IMR-90 (cell line): ENCODE results near the gene SH3RF3. TPM values are rescaled to one million over a fixed set of nuclear protein-coding genes. Genes with fewer than 3 reads are reported as not detected.

Source experiments
- ATAC-seq: fragments of 200-7000 bp; cut with Tn5 transposase; 2 replicates; pipeline ENCODE4 v1.9.1; 2020; ENCODE audit warnings: low read depth, mild to moderate bottlenecking, moderate library complexity
- BruUV-seq: library from RNA; stranded (reverse); fragments of 400-500 nt; replicated peaks from 2 replicates; lab custom pipeline; 2021; lab: Mats Ljungman, UMichigan
- CTCF ChIA-PET: fragments of 300-600 bp; formaldehyde crosslinking; extraction: SDS; loops from one replicate; lab custom pipeline; 2021; ENCODE audit warnings: antibody characterized with exemption; lab: Yijun Ruan, JAX
- POLR2A ChIA-PET: fragments of 300-600 bp; sonication (Branson Sonifier 250); formaldehyde crosslinking; loops from one replicate; lab custom pipeline; 2022; ENCODE audit warnings: antibody characterized with exemption; ENCODE audit not compliant: unreplicated experiment; lab: Charles Lee
- DNase-seq: peaks from one replicate; pipeline ENCODE4 v3.0.0; 2013
- H2AFZ ChIP-seq: replicated peaks from 2 replicates; pipeline ENCODE3; 2013; ENCODE audit warnings: low read length, mild to moderate bottlenecking; ENCODE audit not compliant: poor library complexity
- H2AK5ac ChIP-seq: 2 replicates; pipeline ENCODE4 v1.6.1; 2013; ENCODE audit warnings: low read depth, low read length, inconsistent platforms
- H2AK9ac ChIP-seq: replicated peaks from 2 replicates; pipeline ENCODE3; 2013; ENCODE audit warnings: mild to moderate bottlenecking, low read depth, low read length, moderate library complexity; ENCODE audit not compliant: poor library complexity
- H2BK120ac ChIP-seq: 2 replicates; pipeline ENCODE4 v1.6.1; 2013; ENCODE audit warnings: low read depth, low read length, inconsistent platforms
- H2BK15ac ChIP-seq: 3 replicates; pipeline ENCODE4 v1.6.1; 2013; ENCODE audit warnings: low read depth, low read length, inconsistent platforms
- H2BK20ac ChIP-seq: 2 replicates; pipeline ENCODE4 v1.6.1; 2013; ENCODE audit warnings: low read depth, mild to moderate bottlenecking, inconsistent platforms, low read length, moderate library complexity
- H2BK5ac ChIP-seq: 2 replicates; pipeline ENCODE4 v1.6.1; 2013; ENCODE audit warnings: mild to moderate bottlenecking, low read depth, low read length, inconsistent platforms; ENCODE audit not compliant: poor library complexity, severe bottlenecking
- H3K14ac ChIP-seq: replicated peaks from 2 replicates; pipeline ENCODE4 v1.6.1; 2013; ENCODE audit warnings: low read depth, low read length, inconsistent platforms
- H3K18ac ChIP-seq: 2 replicates; pipeline ENCODE4 v1.6.1; 2013; ENCODE audit warnings: low read depth, low read length, control low read depth
- H3K23ac ChIP-seq: 2 replicates; pipeline ENCODE4 v1.6.1; 2013; ENCODE audit warnings: low read depth, low read length, inconsistent platforms
- H3K27ac ChIP-seq: 2 replicates; pipeline ENCODE4 v1.5.1; 2013; ENCODE audit warnings: mild to moderate bottlenecking, control low read depth, low read length; ENCODE audit not compliant: insufficient read depth
- H3K27me3 ChIP-seq: 2 replicates; pipeline ENCODE4 v1.6.1; 2013; ENCODE audit warnings: low read length; ENCODE audit not compliant: control insufficient read depth, insufficient read depth
- H3K36me3 ChIP-seq: 2 replicates; pipeline ENCODE4 v1.6.1; 2013; ENCODE audit warnings: low read length, mixed read lengths; ENCODE audit not compliant: control insufficient read depth, insufficient read depth
- H3K4ac ChIP-seq: 2 replicates; pipeline ENCODE4 v1.6.1; 2013; ENCODE audit warnings: low read depth, low read length, inconsistent platforms
- H3K4me1 ChIP-seq: 2 replicates; pipeline ENCODE4 v1.6.1; 2013; ENCODE audit warnings: low read length, mixed read lengths; ENCODE audit not compliant: control insufficient read depth, insufficient read depth
- H3K4me2 ChIP-seq: 2 replicates; pipeline ENCODE4 v1.6.1; 2013; ENCODE audit warnings: low read depth, mild to moderate bottlenecking, control low read depth, low read length, moderate library complexity
- H3K4me3 ChIP-seq: 2 replicates; pipeline ENCODE4 v1.5.1; 2013; ENCODE audit warnings: low read depth, mild to moderate bottlenecking, control low read depth, low read length, moderate library complexity; ENCODE audit not compliant: insufficient read depth
- H3K56ac ChIP-seq: 2 replicates; pipeline ENCODE4 v1.6.1; 2013; ENCODE audit warnings: low read length, inconsistent platforms; ENCODE audit not compliant: insufficient read depth; ENCODE audit errors: extremely low read depth
- H3K79me1 ChIP-seq, 2 experiments: 2 replicates each; pipeline ENCODE4 v1.6.1; 2013; ENCODE audit warnings: low read length in 2 of 2, inconsistent platforms in 1 of 2, low read depth in 1 of 2
- H3K9ac ChIP-seq: 2 replicates; pipeline ENCODE4 v1.6.1; 2013; ENCODE audit warnings: low read depth, low read length, control low read depth
- H3K9me1 ChIP-seq: 2 replicates; pipeline ENCODE4 v1.6.1; 2013; ENCODE audit warnings: low read length, inconsistent platforms; ENCODE audit not compliant: insufficient read depth
- H3K9me3 ChIP-seq: 2 replicates; pipeline ENCODE4 v1.6.1; 2013; ENCODE audit warnings: low read length; ENCODE audit not compliant: control insufficient read depth, insufficient read depth
- H4K20me1 ChIP-seq: 2 replicates; pipeline ENCODE4 v1.6.1; 2013; ENCODE audit warnings: low read length, inconsistent platforms; ENCODE audit not compliant: insufficient read depth
- H4K5ac ChIP-seq: 2 replicates; pipeline ENCODE4 v1.6.1; 2013; ENCODE audit warnings: mild to moderate bottlenecking, low read depth, low read length, control low read depth
- H4K8ac ChIP-seq, 2 experiments: 2 replicates each; pipeline ENCODE4 v1.6.1; 2013; ENCODE audit warnings: low read depth in 2 of 2, low read length in 2 of 2, control low read depth in 1 of 2, inconsistent platforms in 1 of 2
- H4K91ac ChIP-seq: 2 replicates; pipeline ENCODE4 v1.6.1; 2013; ENCODE audit warnings: low read depth, low read length, inconsistent platforms; ENCODE audit not compliant: insufficient read depth
- BHLHE40 ChIP-seq: fragments of 150-350 bp; IDR thresholded peaks from 2 replicates; pipeline ENCODE4 v1.6.1; 2016; ENCODE audit warnings: mild to moderate bottlenecking, low read depth, low read length
- CEBPB ChIP-seq: IDR thresholded peaks from 2 replicates; pipeline ENCODE4 v1.6.1; 2012; ENCODE audit warnings: low read depth, low read length, improper control_type of control experiment
- CHD1 ChIP-seq: IDR thresholded peaks from 2 replicates; pipeline ENCODE4 v1.6.1; 2012; ENCODE audit warnings: low read depth, low read length, improper control_type of control experiment
- FOS ChIP-seq: fragments of 150-350 bp; IDR thresholded peaks from 2 replicates; pipeline ENCODE4 v1.6.1; 2016; ENCODE audit warnings: low read depth, low read length
- MAFK ChIP-seq: IDR thresholded peaks from 2 replicates; pipeline ENCODE4 v1.6.1; 2012; ENCODE audit warnings: low read depth, low read length, improper control_type of control experiment
- MAZ ChIP-seq: IDR thresholded peaks from 2 replicates; pipeline ENCODE4 v1.6.1; 2012; ENCODE audit warnings: low read depth, mild to moderate bottlenecking, low read length, improper control_type of control experiment, moderate library complexity, borderline replicate concordance
- MXI1 ChIP-seq: IDR thresholded peaks from 2 replicates; pipeline ENCODE4 v1.6.1; 2012; ENCODE audit warnings: low read depth, mild to moderate bottlenecking, low read length, moderate library complexity, borderline replicate concordance
- NFE2L2 ChIP-seq: fragments of 150-350 bp; IDR thresholded peaks from 2 replicates; pipeline ENCODE4 v1.6.1; 2016; ENCODE audit warnings: low read depth, mild to moderate bottlenecking, low read length
- POLR2A ChIP-seq: IDR thresholded peaks from 2 replicates; pipeline ENCODE4 v1.6.1; 2012; ENCODE audit warnings: mild to moderate bottlenecking, low read depth, low read length
- RAD21 ChIP-seq: IDR thresholded peaks from 2 replicates; pipeline ENCODE4 v1.6.1; 2012; ENCODE audit warnings: low read length, improper control_type of control experiment
- RCOR1 ChIP-seq: IDR thresholded peaks from 2 replicates; pipeline ENCODE4 v1.6.1; 2012; ENCODE audit warnings: mild to moderate bottlenecking, low read length, improper control_type of control experiment; ENCODE audit not compliant: insufficient replicate concordance
- RFX5 ChIP-seq: IDR thresholded peaks from 2 replicates; pipeline ENCODE4 v1.8.0; 2012; ENCODE audit warnings: low read depth, mild to moderate bottlenecking, low read length, moderate library complexity
- SMC3 ChIP-seq: fragments of 150-350 bp; IDR thresholded peaks from 2 replicates; pipeline ENCODE4 v1.6.1; 2016; ENCODE audit warnings: low read depth, mild to moderate bottlenecking, antibody characterized with exemption, low read length, moderate library complexity
- WGBS, 2 experiments: methylation state at CpG; one replicate each; pipeline versions ENCODE4 v1.1.5 to v1.1.7; 2013; ENCODE audit warnings: missing lambda C conversion rate in 2 of 2; ENCODE audit not compliant: insufficient read length in 1 of 2; ENCODE audit errors: extremely low coverage in 2 of 2; 5-methylcytosine and 5-hydroxymethylcytosine counted together
- dilution Hi-C: fragments of 300-500 bp; cut with HindIII; formaldehyde crosslinking; loops from one replicate; pipeline ENCODE4 v1.14.3; 2018; ENCODE audit warnings: low sequenced_read_pairs; ENCODE audit not compliant: unreplicated experiment
- in situ Hi-C: fragments of 300-500 bp; cut with MboI; formaldehyde crosslinking; loops from 3 replicates; pipeline ENCODE4 v1.14.3; 2019; ENCODE audit warnings: low sequenced_read_pairs, inconsistent platforms, mixed read lengths
- intact Hi-C: fragments of 100-400 bp; cut with micrococcal nuclease; formaldehyde crosslinking; loops from 2 replicates; pipeline ENCODE4 v1.10.0; 2022
- polyA plus RNA-seq, 3 experiments: library from polyadenylated mRNA; depleted of rRNA; stranded (reverse); fragments of >200 nt; gene quantifications; 2 replicates each; pipeline ENCODE4 v1.2.3, GENCODE V29; 2012; ENCODE audit warnings: low replicate concordance in 1 of 3
- total RNA-seq: library from RNA; depleted of rRNA; stranded (reverse); fragments of >200 nt; gene quantifications from 2 replicates; pipeline ENCODE4 v1.2.3, GENCODE V29; 2012
- TF ChIP-seq, protein P1 (sequence below): fragments of 150-350 bp; IDR thresholded peaks from 2 replicates; pipeline ENCODE4 v1.6.1; 2017; ENCODE audit warnings: mild to moderate bottlenecking, antibody characterized with exemption, low read length, low read depth
- TF ChIP-seq, protein P2 (sequence below): conservative IDR thresholded peaks from 2 replicates; pipeline ENCODE4 v1.5.1; 2012; ENCODE audit warnings: mild to moderate bottlenecking, low read depth, low read length, improper control_type of control experiment
- TF ChIP-seq, protein P3 (sequence below): fragments of 150-350 bp; IDR thresholded peaks from 2 replicates; pipeline ENCODE4 v1.6.1; 2016; ENCODE audit warnings: low read depth, mild to moderate bottlenecking, low read length, moderate library complexity, borderline replicate concordance

SH3RF3 gene
- total and polyA plus RNA-seq, 2 of the 4 experiments (the other 2 are of a cell fraction) = 3.4 to 5.3 TPM

DNA sequence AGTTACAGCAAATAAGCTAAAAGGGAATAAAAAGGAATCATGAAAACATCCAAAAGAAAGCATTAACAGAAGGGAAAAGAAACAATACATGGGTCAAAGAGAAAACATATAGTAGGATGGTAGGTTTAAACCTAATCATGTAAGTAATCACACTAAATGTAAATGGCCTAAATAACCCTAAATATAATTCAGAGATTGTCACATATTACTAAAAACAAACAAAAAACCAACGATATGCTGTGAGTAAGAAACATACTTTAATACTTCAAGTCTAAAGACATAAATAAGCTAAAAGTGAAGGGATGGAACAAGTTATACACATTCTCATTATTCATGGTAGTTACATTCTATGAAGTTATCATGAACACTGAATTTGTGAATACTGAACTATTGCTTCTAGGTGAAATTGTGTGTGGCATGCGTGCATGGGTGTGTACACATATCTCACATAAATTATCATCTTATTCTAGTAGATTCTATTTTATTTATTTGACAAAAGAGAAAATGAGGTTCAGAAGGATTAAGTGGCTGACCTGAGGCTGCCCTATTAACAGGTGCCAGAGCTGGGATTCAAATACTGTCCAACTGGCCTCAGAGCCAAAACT lies 313.8 kb downstream of the SH3RF3 start:
- peaks cover 16% of the 10 kb centered on the region for H3K4me1 ChIP-seq
- TF ChIP-seq BHLHE40 (no peak), MAZ (no peak), NFE2L2 (no peak), RAD21 (no peak), FOS (no peak), SMC3 (no peak), MXI1 (no peak), RFX5 (no peak), RCOR1 (no peak), CEBPB (no peak), CHD1 (no peak), MAFK (no peak), POLR2A (no peak)
- TF ChIP-seq, protein P1, sequence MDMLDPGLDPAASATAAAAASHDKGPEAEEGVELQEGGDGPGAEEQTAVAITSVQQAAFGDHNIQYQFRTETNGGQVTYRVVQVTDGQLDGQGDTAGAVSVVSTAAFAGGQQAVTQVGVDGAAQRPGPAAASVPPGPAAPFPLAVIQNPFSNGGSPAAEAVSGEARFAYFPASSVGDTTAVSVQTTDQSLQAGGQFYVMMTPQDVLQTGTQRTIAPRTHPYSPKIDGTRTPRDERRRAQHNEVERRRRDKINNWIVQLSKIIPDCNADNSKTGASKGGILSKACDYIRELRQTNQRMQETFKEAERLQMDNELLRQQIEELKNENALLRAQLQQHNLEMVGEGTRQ = no peak
- TF ChIP-seq, protein P2, sequence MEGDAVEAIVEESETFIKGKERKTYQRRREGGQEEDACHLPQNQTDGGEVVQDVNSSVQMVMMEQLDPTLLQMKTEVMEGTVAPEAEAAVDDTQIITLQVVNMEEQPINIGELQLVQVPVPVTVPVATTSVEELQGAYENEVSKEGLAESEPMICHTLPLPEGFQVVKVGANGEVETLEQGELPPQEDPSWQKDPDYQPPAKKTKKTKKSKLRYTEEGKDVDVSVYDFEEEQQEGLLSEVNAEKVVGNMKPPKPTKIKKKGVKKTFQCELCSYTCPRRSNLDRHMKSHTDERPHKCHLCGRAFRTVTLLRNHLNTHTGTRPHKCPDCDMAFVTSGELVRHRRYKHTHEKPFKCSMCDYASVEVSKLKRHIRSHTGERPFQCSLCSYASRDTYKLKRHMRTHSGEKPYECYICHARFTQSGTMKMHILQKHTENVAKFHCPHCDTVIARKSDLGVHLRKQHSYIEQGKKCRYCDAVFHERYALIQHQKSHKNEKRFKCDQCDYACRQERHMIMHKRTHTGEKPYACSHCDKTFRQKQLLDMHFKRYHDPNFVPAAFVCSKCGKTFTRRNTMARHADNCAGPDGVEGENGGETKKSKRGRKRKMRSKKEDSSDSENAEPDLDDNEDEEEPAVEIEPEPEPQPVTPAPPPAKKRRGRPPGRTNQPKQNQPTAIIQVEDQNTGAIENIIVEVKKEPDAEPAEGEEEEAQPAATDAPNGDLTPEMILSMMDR = no peak
- TF ChIP-seq, protein P3, sequence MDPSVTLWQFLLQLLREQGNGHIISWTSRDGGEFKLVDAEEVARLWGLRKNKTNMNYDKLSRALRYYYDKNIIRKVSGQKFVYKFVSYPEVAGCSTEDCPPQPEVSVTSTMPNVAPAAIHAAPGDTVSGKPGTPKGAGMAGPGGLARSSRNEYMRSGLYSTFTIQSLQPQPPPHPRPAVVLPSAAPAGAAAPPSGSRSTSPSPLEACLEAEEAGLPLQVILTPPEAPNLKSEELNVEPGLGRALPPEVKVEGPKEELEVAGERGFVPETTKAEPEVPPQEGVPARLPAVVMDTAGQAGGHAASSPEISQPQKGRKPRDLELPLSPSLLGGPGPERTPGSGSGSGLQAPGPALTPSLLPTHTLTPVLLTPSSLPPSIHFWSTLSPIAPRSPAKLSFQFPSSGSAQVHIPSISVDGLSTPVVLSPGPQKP = no peak
- CTCF ChIA-PET = no interaction called here
- H2BK5ac ChIP-seq = no peak overlapping the region
- peaks cover 12% of the 10 kb centered on the region for H3K9me3 ChIP-seq
- no peak overlapping the region for H4K91ac ChIP-seq
- dilution Hi-C loops (no loop called here), in situ Hi-C loops (no loop called here), intact Hi-C loops (no loop called here)
- H3K36me3 ChIP-seq = peaks cover 14% of the 10 kb centered on the region
- peaks cover 0 to 17% of the 10 kb centered on the region in 2 experiments; a peak in 2 of 4 replicates for H3K79me1 ChIP-seq
- no peak overlapping the region for H3K18ac ChIP-seq
- no peak overlapping the region for H2BK20ac ChIP-seq
- H3K9me1 ChIP-seq = peaks cover 20% of the 10 kb centered on the region
- no peak overlapping the region for H3K9ac ChIP-seq
- H4K5ac ChIP-seq = no peak overlapping the region
- no CpG with 5 or more reads among the region's 2 CpGs for WGBS, 2 experiments
- H2AK9ac ChIP-seq = no peak overlapping the region
- H3K4ac ChIP-seq = no peak overlapping the region
- ATAC-seq (no peak), DNase-seq (no peak)
- H3K23ac ChIP-seq = no peak overlapping the region
- H2AFZ ChIP-seq = no peak overlapping the region
- no peak overlapping the region for H2BK120ac ChIP-seq
- no peak overlapping the region for H3K56ac ChIP-seq
- H4K8ac ChIP-seq = no peak overlapping the region
- no peak overlapping the region for H3K27ac ChIP-seq
- peaks cover 22% of the 10 kb centered on the region for H4K20me1 ChIP-seq
- H2AK5ac ChIP-seq = no peak overlapping the region
- H3K14ac ChIP-seq = no peak overlapping the region
- H3K27me3 ChIP-seq = no peaks in the 10 kb centered on the region
- H2BK15ac ChIP-seq = no peak overlapping the region
- POLR2A ChIA-PET = no interaction called here
- no peak overlapping the region for H3K4me2 ChIP-seq
- BruUV-seq = no TSS peak
- H3K4me3 ChIP-seq = no peak overlapping the region
